RWPE1 (cell line): ENCODE results near the gene CDH13.

Experiments
- CTCF ChIA-PET: fragments of 350-600 bp; sonication (Branson Sonifier 250); formaldehyde crosslinking; extraction: SDS; loops from one replicate; lab custom pipeline; 2021; lab: Yijun Ruan, JAX
- POLR2A ChIA-PET: fragments of 400-600 bp; formaldehyde crosslinking; extraction: SDS; loops from one replicate; lab custom pipeline; 2020; ENCODE audit warnings: antibody characterized with exemption; ENCODE audit not compliant: low non-redundant PET; lab: Yijun Ruan, JAX
- DNase-seq: peaks from one replicate; pipeline ENCODE4 v3.0.0; 2012; ENCODE audit warnings: low spot score
- H3K27ac ChIP-seq: fragments of 450-650 bp; 2 replicates; pipeline ENCODE4 v1.5.1; 2017
- TF ChIP-seq, protein P1 (sequence below): fragments of 450-650 bp; conservative IDR thresholded peaks from 2 replicates; pipeline ENCODE4 v1.5.1; 2017; ENCODE audit warnings: low read depth, mild to moderate bottlenecking

CDH13 gene

DNA sequence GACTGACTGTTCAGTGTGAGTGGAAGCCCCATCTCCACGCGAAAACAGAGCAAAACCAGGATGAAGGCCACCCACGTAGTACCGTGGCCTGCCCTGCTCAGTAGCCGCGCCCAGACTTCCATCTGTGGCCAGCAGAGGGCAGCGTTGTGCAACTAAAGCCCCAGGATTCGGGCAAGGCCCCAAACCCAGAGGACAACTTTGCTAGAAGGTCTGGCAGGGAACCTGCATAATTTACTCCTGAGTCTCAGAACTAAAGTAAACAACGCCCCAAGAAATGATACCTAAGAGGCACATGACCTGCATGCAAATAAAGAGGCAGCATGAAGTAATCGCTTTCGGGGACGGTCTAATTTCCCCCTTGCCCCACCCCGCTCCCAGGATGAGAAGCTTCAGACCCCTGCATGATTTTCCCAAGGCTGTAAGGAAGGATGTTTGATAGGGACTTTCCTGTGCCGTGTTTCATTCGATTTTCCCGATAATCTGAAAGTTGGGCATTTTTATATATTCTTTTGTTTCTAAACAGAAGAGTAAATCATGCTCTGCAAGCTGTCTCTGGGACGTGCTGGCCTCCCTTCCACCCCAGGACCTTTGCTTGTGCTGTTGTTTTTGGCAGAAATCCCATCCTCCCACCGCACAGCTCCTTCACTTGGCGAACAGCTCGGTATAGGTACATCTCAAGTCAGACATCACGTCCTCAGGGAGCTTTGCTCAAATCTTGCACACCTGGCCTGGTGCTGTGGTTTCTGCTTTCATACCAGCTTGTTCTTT lies 1199.6 kb downstream of the CDH13 start:
- DNase-seq, result peak; percentile 88
- TF ChIP-seq, protein P1, sequence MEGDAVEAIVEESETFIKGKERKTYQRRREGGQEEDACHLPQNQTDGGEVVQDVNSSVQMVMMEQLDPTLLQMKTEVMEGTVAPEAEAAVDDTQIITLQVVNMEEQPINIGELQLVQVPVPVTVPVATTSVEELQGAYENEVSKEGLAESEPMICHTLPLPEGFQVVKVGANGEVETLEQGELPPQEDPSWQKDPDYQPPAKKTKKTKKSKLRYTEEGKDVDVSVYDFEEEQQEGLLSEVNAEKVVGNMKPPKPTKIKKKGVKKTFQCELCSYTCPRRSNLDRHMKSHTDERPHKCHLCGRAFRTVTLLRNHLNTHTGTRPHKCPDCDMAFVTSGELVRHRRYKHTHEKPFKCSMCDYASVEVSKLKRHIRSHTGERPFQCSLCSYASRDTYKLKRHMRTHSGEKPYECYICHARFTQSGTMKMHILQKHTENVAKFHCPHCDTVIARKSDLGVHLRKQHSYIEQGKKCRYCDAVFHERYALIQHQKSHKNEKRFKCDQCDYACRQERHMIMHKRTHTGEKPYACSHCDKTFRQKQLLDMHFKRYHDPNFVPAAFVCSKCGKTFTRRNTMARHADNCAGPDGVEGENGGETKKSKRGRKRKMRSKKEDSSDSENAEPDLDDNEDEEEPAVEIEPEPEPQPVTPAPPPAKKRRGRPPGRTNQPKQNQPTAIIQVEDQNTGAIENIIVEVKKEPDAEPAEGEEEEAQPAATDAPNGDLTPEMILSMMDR, result peak; percentile 87
- H3K27ac ChIP-seq, result no peak overlapping the region
- ChIA-PET POLR2A (no interaction called here), CTCF (interaction anchor here (0.6 to 0.7 kb wide), 6 partner anchors 20 to 1567 kb away, joined by 3 read pairs; no protein-coding TSS in a partner anchor)

DNA sequence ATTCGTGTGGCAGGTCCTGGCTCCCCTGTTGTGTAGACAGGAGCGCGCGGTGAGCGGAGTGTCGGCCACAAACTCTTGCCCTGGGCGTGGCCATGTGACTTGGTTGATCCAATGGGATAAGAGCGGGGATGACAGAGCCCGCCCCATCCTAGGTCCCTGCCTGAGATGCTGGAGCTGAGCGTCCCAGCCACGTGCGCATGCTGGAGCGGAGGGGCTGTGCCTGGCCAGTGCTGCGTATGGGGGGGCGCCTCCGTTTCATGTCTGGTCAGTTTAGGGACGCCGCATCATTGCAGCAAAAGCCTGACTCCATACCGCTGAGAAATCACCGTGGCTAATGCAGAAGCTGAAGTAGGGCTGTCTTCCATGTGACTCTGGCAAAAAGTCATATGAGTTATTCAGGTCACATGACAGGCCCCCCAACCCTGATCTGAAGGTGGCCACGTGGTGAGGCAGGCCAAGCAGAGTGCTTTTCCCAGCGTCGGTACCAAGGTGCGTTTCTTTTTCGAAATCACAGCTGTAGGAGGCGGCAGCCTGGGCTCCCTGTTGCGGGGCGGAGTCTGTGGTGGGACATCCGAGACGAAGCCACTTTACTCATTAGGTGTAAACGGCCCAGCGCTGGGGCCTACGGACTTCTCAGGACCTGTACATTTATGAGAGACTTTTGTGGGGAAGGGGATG lies 1203.5 kb downstream of the CDH13 start:
- DNase-seq, result no peak
- ChIA-PET CTCF (no interaction called here), POLR2A (no interaction called here)
- TF ChIP-seq, protein P1, result no peak
- no peak overlapping the region for H3K27ac ChIP-seq

DNA sequence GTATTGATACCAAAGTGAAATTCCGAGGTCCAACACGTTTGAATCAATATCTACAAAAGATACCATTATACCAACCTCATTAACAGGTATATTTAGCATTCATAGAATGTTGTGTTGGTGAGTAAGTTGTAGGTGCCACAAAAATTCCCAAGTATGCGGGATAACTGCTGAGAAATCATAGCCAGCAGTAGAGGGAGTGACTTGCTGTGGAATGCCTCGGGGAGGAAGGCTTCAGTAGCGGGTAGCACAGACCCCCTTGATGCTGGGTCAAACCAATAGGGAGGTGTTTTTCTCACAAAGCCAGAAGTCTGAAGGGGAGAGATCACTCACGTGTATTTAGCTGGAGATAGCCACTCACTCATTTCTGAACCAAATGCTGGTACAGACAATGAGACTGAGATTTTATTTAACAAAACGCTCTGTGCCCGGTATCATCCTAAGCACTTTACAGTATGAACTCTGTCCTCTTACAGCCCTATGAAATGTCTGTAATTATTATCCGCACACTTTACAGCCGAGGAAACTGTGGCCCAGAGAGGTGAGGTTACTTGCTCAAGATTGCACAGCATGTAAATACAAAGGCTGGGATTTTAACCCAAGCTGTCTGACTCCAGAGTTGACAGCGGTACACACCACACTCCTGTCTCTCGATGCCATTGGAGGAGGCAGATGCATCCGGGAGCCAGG lies 1204.1 kb downstream of the CDH13 start:
- CTCF ChIA-PET, result no interaction called here
- H3K27ac ChIP-seq, result no peak overlapping the region
- TF ChIP-seq, protein P1, result no peak
- no peak for DNase-seq
- POLR2A ChIA-PET, result no interaction called here

DNA sequence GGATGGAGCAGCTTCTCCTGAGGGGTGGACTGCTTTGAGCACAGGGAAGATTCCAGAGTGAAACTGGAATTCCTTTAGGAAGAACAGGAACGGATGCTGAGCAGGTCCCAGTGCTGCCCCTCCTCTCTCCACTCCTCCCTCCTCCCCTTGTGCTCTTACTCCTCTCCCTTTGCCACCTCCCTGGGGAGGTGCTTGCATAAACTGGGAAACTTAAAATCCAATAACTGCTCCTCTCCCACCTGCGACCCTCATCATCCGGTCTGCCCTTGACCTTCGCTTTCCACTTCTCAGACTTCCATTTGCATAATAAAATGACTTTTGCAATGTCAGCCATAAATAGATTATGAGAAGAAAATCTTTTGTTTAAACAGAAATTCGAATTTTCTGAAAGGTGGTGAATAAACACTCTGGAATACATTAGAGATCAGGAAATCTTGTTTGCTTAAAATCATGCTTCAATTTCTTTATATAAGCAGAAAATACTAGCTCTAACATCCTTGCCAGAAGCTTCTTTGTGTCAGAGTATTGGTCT lies 1204.8 kb downstream of the CDH13 start:
- H3K27ac ChIP-seq, result no peak overlapping the region
- CTCF ChIA-PET, result no interaction called here
- TF ChIP-seq, protein P1, result no peak
- POLR2A ChIA-PET, result no interaction called here
- DNase-seq, result no peak

DNA sequence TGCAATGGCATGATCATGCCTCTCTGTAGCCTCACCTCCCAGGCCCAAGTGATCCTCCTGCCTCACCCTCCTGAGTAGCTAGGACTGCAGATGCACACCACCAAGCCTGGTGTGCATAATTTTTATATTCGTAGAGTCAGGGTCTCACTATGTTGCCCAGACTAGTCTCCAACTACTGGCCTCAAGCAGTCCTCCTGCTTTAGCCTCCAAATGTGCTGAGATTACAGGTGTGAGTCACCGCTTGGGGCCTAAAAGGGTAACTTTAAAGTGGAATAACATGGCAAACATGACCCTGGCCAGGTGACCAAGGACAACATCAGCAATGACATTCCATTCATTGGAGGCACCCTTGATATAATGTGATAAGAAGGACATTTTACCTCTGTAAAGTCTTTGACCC lies 1207.2 kb downstream of the CDH13 start:
- CTCF ChIA-PET, result no interaction called here

More for the DNA sequence above, 1207.2 kb downstream of the CDH13 start:
- no peak for DNase-seq
- no peak overlapping the region for H3K27ac ChIP-seq
- TF ChIP-seq, protein P1, result no peak
- POLR2A ChIA-PET, result no interaction called here
